Stimulated activated CD8-positive, alpha-beta memory T cell treated with anti-CD3 and anti-CD28 coated beads, Interleukin-12 subunit alpha, Interleukin-12 subunit beta, amount 100 ng/mL, for 4 hours (primary cell): ENCODE data around the gene SNF8.

Experiments
- DNase-seq: peaks from one replicate; pipeline ENCODE4 v3.0.0-alpha.2; 2020; ENCODE audit warnings: low read depth

SNF8 gene

GRCh38 chr17:48929812-48930165 lies 14.9 kb downstream of the SNF8 start:
- DNase-seq, result no peak

- no peak for DNase-seq
Observed at GRCh38 chr17:48928876-48929811, 15.5 kb downstream of the SNF8 start.

DNA sequence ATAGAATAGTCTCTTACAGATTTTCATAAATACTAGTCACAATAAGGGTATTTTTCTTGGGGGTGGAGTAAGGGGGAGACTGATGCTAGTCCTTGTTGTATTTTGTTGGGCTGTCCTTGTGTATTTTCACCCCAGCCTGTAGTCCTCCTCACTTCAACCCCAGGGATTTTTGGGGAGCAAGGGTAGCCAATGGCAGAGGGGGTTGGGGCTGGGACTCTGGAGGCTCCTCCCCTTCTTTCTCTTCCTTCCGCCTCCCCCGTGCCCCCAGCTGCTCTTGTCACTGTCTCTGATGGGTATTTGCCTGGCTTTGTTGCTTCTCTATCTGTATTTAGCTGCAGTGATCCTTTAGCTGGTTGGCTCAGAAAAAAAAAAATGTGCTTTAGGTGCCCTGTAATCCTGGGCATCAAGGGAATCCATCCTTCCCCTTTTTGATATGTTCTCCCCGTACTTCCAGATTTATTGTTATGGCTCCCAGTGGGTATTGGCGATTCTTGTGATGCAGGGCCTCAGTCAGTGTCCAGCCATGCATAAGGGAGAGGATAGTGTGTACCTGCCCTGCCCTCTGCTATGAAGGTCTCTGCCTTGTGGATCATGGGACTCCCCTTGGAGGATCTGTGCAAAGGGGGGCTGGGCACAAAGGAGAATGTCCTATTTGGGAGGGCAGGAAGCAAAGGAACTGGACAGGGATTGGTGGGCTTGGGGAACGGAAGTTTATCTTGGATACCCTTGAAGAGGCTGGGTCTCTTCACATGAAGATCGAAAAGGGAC lies 16.5 kb downstream of the SNF8 start:
- DNase-seq, result no peak

DNA sequence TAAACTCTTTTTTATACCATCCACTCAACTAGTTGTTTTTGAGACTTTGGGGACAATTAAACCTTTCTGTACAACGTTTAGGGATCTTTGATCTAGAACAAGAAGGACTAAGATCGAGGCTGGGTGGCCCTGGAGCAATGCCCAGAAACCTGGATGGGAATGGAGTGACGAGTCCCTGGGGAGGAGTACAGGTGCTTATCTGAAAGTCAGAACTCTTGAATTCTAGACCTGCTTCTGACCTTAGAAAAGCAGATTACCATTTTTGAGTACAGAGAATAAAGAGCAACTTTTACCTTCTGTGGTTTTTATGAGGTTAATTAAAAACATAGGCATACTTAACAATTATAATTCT lies 18.7 kb downstream of the SNF8 start:
- DNase-seq, result no peak

- no peak for DNase-seq
Observed at GRCh38 chr17:48925251-48925990, 19.2 kb downstream of the SNF8 start.

DNA sequence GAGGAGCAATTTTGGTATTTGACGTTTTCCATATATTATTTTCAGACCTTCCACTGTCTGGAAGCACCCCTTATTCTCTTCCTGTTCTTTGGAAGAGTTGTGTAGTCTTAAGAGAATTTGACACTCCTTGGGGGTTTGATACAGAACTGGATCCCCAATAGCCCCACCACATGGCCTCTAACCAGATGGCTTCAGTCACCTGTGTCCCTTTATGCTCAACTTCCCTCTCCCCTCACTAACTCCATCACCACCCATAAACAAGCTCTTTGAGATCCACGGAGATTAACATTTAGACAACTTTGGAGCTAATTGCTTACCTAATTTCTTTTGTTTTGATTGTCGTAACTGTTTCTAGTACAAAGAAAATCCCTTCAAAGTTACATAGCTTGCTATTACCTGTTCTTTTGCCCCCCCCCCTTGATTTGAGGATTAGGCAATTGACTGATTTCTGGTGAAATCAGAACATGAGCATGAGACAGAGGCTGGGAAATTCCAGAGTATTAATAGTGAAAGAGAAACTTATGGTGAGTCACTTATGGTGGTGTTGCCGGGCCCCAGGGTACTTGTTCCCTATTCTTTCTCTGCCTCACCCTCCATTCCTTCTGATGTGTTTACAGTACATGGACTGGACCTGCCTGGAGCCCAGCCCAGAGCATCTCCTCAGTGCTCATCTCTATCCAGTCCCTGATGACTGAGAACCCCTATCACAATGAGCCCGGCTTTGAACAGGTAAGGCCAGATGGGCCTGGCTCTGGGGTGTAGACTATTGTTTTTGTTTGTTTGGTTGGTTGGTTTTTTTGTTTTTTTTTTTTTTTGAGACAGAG lies 29.0 kb downstream of the SNF8 start:
- peak; percentile 22 for DNase-seq

DNA sequence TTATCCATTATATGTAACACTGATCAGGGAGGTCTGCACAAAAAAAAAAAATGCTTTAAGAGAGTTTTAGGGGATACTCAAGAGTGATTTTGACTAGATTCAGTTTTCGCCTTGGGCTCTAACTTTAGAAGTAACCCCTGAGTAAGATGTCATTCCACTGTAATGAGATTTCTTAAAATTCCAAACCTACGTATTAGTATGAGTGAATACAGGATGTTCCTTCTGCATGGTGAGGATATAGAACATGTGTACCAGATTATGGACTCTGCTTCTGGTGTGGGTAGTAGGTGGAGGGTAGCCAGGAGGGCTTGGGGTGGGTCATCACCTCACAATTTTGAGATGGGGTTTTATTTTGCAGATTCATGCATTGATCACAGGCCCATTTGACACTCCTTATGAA lies 32.2 kb downstream of the SNF8 start:
- DNase-seq, result no peak

GRCh38 chr17:48910370-48910769 lies 34.3 kb downstream of the SNF8 start:
- no peak for DNase-seq

DNA sequence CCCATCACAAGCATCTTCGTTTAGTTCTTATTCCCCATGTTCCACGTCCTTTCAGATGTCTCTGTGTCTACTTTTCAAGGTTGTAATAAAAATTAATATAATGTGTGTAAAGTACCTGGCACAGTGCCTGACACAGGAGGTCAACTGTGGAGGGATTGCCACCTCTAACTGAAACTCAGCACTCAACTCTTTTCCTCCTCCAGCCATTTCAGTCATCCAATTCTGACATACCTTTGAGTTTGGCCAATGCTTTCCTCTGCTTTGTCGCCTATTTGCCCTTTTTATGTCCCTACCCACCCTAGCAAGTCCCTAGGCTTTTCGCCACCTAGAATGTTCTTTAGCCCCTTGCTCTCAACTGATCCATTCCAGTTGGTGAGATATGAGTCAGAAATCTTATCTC lies 34.9 kb downstream of the SNF8 start:
- no peak for DNase-seq

GRCh38 chr17:48908853-48909394 lies 35.7 kb downstream of the SNF8 start:
- peak; percentile 82 for DNase-seq

- DNase-seq, result peak; percentile 80
Observed at GRCh38 chr17:48908047-48908843, 36.4 kb downstream of the SNF8 start, which contains the start of gene UBE2Z. UBE2Z (plus strand) TSS chr17:48908407; CDS start chr17:48908504, 97 bp downstream.

DNA sequence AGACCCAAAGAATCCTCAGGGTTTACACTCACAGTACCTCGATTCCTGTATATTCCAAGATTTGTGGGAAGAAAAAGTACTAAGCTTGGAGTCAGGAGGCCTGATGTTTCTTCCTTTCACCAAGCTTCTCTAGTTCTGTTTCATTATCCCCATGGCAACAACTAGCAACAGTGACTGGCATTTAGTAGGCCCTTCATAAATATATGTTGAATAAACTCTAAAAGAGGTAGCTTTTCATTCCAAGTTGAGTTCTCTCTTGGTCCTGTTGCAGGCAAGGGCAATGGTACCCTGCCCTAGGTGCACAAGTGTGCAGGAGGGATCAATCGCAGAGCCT lies 37.0 kb downstream of the SNF8 start:
- no peak for DNase-seq

GRCh38 chr17:48905987-48906515 lies 38.6 kb downstream of the SNF8 start:
- DNase-seq, result no peak

GRCh38 chr17:48904428-48904827 lies 40.2 kb downstream of the SNF8 start:
- DNase-seq, result no peak

- DNase-seq, result no peak
Observed at GRCh38 chr17:48903401-48903800, 41.2 kb downstream of the SNF8 start.

- no peak for DNase-seq
Observed at GRCh38 chr17:48901241-48901640, 43.4 kb downstream of the SNF8 start.

DNA sequence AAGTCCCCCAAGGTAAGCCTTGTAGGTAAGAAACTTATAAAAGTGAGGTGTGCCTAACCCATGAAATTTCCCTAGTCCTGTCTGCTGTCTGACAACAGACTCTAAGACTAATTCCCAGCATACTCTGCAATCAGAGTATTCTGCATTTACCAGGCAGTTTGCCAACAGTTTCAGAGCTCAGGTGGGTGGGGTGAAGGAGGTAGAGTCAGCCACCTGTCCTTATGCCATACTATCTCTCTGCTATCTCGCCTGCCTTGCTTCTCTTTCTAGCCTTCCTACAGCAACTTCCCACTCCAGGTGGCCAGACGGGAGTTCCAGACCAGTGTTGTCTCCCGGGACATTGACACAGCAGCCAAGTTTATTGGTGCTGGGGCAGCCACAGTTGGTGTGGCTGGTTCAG lies 49.8 kb downstream of the SNF8 start:
- DNase-seq, result no peak

- DNase-seq, result no peak
Observed at GRCh38 chr17:48893646-48894508, 50.8 kb downstream of the SNF8 start.

GRCh38 chr17:48892940-48893645 lies 51.5 kb downstream of the SNF8 start:
- no peak for DNase-seq
